Tibial nerve (tissue), 4 donors: ENCODE measurements around the gene C17orf67. TPM values are rescaled to one million over a fixed set of nuclear protein-coding genes. Genes with fewer than 3 reads are reported as not detected.

Experiments
- DNase-seq, 2 donors: peaks; one replicate each; pipeline ENCODE4 v3.0.0-alpha.2; 2019; ENCODE audit warnings: low spot score in 2 of 2
- H3K27ac ChIP-seq, 4 donors: fragments of 200-600 bp; sonication (generic) in 3 of 4; one replicate each; pipeline ENCODE4 v1.5.1; 2017 to 2019; ENCODE audit warnings: mild to moderate bottlenecking in 1 of 4
- H3K27me3 ChIP-seq, 2 donors: fragments of 200-600 bp; sonication (generic) in 1 of 2; one replicate each; pipeline versions ENCODE4 v1.5.1 to v1.6.0; 2017 to 2019
- H3K36me3 ChIP-seq, 3 donors: fragments of 200-600 bp; sonication (generic); one replicate each; pipeline ENCODE4 v1.5.1; 2018 to 2019
- H3K4me1 ChIP-seq, 4 donors: fragments of 200-600 bp; sonication (generic) in 3 of 4; one replicate each; pipeline ENCODE4 v1.5.1; 2017 to 2019
- H3K4me3 ChIP-seq, 4 donors: fragments of 200-600 bp; sonication (generic) in 3 of 4; one replicate each; pipeline ENCODE4 v1.5.1; 2017 to 2019; ENCODE audit warnings: mild to moderate bottlenecking in 1 of 4, moderate library complexity in 1 of 4
- H3K9me3 ChIP-seq, 4 donors: fragments of 200-600 bp; sonication (generic) in 3 of 4; one replicate each; pipeline ENCODE4 v1.5.1; 2017 to 2019
- EP300 ChIP-seq, 2 donors: sonication (generic); formaldehyde crosslinking; IDR thresholded peaks; one replicate each; pipeline ENCODE4 v1.6.1; 2017; ENCODE audit warnings: antibody characterized with exemption in 2 of 2, mild to moderate bottlenecking in 1 of 2
- POLR2A ChIP-seq, 2 donors: fragments of 450-650 bp; IDR thresholded peaks; one replicate each; pipeline ENCODE4 v1.6.1; 2017; ENCODE audit warnings: antibody characterized with exemption in 2 of 2, mild to moderate bottlenecking in 2 of 2, moderate library complexity in 2 of 2
- WGBS, 2 donors: methylation state at CpG; one replicate each; pipeline ENCODE4 v1.1.5; 2018; 5-methylcytosine and 5-hydroxymethylcytosine counted together
- total RNA-seq, 4 donors: library from RNA; depleted of rRNA; stranded (reverse); fragments of >200 nt; gene quantifications; one replicate each; pipeline ENCODE4 v1.1.0, GENCODE V29; 2016
- TF ChIP-seq, protein P1 (sequence below), 5 experiments: fragments of 200-600 bp in 3 of 5; fragments of 450-650 bp in 2 of 5; sonication (generic) in 3 of 5; IDR thresholded peaks; one replicate each; pipeline ENCODE4 v1.5.1; 2016 to 2019; ENCODE audit warnings: antibody characterized with exemption in 5 of 5, mild to moderate bottlenecking in 3 of 5, moderate library complexity in 2 of 5

Gene C17orf67
- total RNA-seq, 4 donors from 2014 or later = 2.4 to 4.5 (median 3.1) TPM

DNA sequence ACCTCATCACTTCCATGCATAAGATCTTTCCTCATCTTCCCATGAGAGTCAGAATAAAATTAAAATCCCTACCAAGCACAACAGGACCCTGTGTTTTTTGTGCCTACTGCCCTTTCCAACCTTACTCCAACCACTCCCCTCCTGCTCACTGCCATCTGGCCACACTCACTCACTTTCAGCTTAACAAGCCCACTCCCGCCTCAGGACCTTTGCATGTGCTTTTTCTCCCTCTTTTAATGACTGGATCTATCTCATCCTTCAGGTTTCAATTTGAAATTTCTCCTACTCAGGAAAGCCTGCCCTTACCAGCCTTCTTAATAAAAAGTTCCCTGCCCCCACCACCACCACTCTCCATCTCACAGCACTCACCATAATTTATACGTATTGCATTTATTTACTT is 14.7 kb downstream of the C17orf67 start:
- Histone ChIP-seq H3K4me3 (no peak overlapping the region), H3K36me3 (peaks cover 0 to under 1% (median 0%) of the 10 kb centered on the region in 3 donors), H3K9me3 (no peaks in the 10 kb centered on the region), H3K27me3 (no peaks in the 10 kb centered on the region), H3K27ac (no peak overlapping the region), H3K4me1 (peaks cover 0 to 7% (median 0%) of the 10 kb centered on the region in 4 donors)
- TF ChIP-seq, protein P1, sequence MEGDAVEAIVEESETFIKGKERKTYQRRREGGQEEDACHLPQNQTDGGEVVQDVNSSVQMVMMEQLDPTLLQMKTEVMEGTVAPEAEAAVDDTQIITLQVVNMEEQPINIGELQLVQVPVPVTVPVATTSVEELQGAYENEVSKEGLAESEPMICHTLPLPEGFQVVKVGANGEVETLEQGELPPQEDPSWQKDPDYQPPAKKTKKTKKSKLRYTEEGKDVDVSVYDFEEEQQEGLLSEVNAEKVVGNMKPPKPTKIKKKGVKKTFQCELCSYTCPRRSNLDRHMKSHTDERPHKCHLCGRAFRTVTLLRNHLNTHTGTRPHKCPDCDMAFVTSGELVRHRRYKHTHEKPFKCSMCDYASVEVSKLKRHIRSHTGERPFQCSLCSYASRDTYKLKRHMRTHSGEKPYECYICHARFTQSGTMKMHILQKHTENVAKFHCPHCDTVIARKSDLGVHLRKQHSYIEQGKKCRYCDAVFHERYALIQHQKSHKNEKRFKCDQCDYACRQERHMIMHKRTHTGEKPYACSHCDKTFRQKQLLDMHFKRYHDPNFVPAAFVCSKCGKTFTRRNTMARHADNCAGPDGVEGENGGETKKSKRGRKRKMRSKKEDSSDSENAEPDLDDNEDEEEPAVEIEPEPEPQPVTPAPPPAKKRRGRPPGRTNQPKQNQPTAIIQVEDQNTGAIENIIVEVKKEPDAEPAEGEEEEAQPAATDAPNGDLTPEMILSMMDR (IDR thresholded peaks at IDR 0.05) = no peak
- no peak for TF ChIP-seq POLR2A (IDR thresholded peaks at IDR 0.05)
- no peak for DNase-seq
- WGBS, 2 donors = 83 to 92% methylated on average over 2 of the region's 2 CpGs

DNA sequence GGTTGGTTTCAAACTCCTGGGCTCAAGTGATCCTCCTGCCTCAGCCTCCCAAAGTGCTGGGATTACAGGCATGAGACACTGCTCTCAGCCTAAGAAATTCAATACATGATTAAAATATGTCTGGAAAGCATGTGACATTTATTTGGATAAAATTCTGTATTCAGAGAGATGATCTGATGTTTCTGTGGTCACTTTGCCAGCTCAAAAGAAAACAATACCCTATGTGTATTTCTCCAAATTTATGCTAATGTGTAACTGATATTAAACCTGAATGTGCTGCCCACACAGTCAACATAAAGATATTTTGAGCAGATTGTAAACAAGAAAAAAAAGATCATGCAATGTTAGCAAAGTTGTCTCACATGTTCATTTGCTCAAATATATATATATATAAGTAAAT is 16.7 kb downstream of the C17orf67 start:
- no peaks in the 10 kb centered on the region for H3K36me3 ChIP-seq
- no peak for DNase-seq
- TF ChIP-seq POLR2A (IDR thresholded peaks at IDR 0.05) = no peak
- no peaks in the 10 kb centered on the region for H3K27me3 ChIP-seq
- peaks cover 0 to 13% (median 0%) of the 10 kb centered on the region in 4 donors for H3K4me1 ChIP-seq
- no peaks in the 10 kb centered on the region for H3K9me3 ChIP-seq
- H3K4me3 ChIP-seq = no peak overlapping the region
- no peak overlapping the region for H3K27ac ChIP-seq

DNA sequence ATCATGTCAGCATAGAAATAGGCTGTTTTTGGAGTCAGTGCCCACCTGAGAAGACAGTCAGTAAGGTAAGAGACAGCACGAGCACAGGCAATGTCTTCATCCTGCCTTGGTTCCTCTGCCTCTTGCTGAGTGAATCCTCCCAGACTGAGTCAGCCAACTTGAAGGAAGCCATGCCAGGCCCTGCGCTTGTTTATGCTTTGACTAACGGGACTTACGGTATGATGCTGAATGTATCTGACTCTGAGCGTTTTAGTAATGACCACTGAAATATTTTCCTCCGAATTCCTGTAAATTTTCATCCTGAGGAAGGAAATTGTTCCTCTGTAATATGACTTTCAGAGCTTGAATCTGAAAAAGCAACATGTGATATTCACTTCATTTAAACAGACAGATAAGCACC is 18.0 kb downstream of the C17orf67 start:
- Histone ChIP-seq H3K36me3 (no peaks in the 10 kb centered on the region), H3K27me3 (no peaks in the 10 kb centered on the region), H3K4me1 (peaks cover 0 to 17% (median 0%) of the 10 kb centered on the region in 4 donors), H3K27ac (no peak overlapping the region), H3K9me3 (no peaks in the 10 kb centered on the region), H3K4me3 (no peak overlapping the region)
- no peak for DNase-seq
- TF ChIP-seq, protein P1 (IDR thresholded peaks at IDR 0.05) = no peak
- TF ChIP-seq POLR2A (IDR thresholded peaks at IDR 0.05) (no peak), EP300 (IDR thresholded peaks at IDR 0.05) (no peak)
- WGBS, 2 donors = 80% methylated on average over 6 of the region's 6 CpGs

DNA sequence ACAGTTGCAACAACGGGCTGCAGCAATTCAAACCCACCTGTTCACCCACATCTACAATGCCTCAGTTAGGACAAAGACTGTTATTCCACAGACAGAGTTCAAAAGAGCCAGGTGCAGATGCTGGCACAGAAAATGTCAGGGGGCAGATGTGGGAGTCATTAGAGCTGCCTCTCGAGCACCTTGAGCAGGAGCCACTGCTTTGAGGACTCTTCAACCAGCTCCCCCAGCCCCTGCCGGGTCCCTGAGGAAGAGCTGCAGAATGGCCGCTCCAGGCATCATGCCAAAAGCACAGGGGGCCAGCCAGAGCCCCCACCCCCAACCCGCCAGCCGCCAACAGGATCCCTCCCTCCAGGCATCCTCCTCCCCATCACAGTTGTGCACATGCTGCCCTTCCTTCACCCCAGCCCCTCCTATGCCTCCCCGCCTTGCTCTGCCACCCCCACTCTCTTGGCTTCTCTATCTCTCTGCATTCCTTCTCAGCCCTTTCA is 20.8 kb downstream of the C17orf67 start:
- no peak for DNase-seq
- H3K27me3 ChIP-seq = no peaks in the 10 kb centered on the region
- no peaks in the 10 kb centered on the region for H3K36me3 ChIP-seq
- 37 to 39% methylated on average over 6 to 7 of the region's 7 CpGs for WGBS, 2 donors
- TF ChIP-seq EP300 (IDR thresholded peaks at IDR 0.05) = no peak
- TF ChIP-seq, protein P1 (IDR thresholded peaks at IDR 0.05) = no peak
- no peak for TF ChIP-seq POLR2A (IDR thresholded peaks at IDR 0.05)
- no peak overlapping the region for H3K4me3 ChIP-seq
- no peak overlapping the region for H3K27ac ChIP-seq
- H3K9me3 ChIP-seq = no peaks in the 10 kb centered on the region
- peaks cover 0 to 25% (median 2%) of the 10 kb centered on the region in 4 donors for H3K4me1 ChIP-seq

DNA sequence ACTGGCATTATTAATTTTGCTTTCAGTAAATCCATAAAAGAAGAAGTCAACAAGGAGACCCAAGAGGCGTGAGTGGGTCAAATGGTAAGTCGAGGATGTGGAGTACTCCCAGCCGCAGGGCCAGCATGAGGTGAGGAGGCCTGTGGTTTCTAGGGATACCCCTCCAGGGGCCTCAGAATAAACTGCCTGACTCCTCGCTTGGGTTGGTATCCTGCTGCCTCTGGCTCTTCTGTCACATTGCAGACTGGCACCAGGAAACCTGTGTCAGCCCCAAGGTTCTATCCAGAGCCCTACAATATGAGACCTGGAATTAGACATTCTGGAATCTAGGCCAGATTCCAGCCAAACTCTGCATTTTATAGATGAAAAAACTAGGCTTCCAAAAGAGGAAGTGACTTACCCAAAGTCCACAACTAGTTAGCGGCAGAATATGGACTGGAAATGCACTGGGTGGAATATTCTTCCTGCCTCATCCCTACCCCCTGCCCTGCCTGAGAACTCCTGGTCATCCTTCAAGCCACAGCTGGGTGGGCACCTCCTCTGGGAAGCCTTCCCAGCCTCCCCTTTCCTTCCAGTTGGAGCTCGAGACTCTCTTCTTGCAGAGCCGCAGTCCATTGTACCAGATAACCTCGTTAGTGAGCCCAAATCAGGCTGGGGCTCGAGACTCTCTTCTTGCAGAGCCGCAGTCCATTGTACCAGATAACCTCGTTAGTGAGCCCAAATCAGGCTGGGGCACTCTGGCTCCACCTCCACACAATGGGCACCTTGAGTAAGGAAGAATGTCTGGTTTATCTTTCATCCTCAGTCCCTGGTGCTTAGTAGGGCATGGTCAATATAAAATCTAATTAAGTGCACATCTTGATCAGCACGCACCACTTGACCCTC is 22.6 kb downstream of the C17orf67 start:
- Histone ChIP-seq H3K36me3 (no peaks in the 10 kb centered on the region), H3K9me3 (no peaks in the 10 kb centered on the region), H3K4me1 (peaks cover 0 to 25% (median 2%) of the 10 kb centered on the region in 4 donors), H3K27ac (peak overlapping the region in 1 of 4 donors; percentile 77), H3K4me3 (no peak overlapping the region), H3K27me3 (no peaks in the 10 kb centered on the region)
- DNase-seq = no peak
- WGBS, 2 donors = 87 to 88% methylated on average over 12 of the region's 12 CpGs
- TF ChIP-seq, protein P1 (IDR thresholded peaks at IDR 0.05) = no peak
- TF ChIP-seq EP300 (IDR thresholded peaks at IDR 0.05) (no peak), POLR2A (IDR thresholded peaks at IDR 0.05) (no peak)
